GM12878 (cell line): ENCODE results near the gene COL11A2. TPM values are rescaled to one million over a fixed set of nuclear protein-coding genes. Genes with fewer than 3 reads are reported as not detected.

ENCODE experiments used
- ATAC-seq: fragments of 200-7000 bp; cut with Tn5 transposase; 3 replicates; pipeline ENCODE4 v1.9.1; 2020; ENCODE audit warnings: mild to moderate bottlenecking, moderate library complexity
- BruUV-seq: library from RNA; stranded (reverse); fragments of 400-500 nt; replicated peaks from 2 replicates; lab custom pipeline; 2021; lab: Mats Ljungman, UMichigan
- CTCF ChIA-PET: fragments of 300-600 bp; sonication (Branson Sonifier 250); formaldehyde crosslinking; extraction: SDS; loops from one replicate; lab custom pipeline; 2021; ENCODE audit warnings: inconsistent platforms; lab: Yijun Ruan, JAX
- POLR2A ChIA-PET: fragments of 350-600 bp; formaldehyde crosslinking; extraction: SDS; loops from one replicate; lab custom pipeline; 2021; ENCODE audit warnings: inconsistent platforms; lab: Charles Lee
- RAD21 ChIA-PET: fragments of 300-600 bp; sonication (Branson Sonifier 250); formaldehyde crosslinking; loops from one replicate; lab custom pipeline; 2023; ENCODE audit warnings: antibody characterized with exemption; ENCODE audit not compliant: unreplicated experiment; lab: Charles Lee
- SMC1A ChIA-PET: fragments of 300-600 bp; sonication (Branson Sonifier 250); formaldehyde crosslinking; loops from one replicate; lab custom pipeline; 2023; ENCODE audit not compliant: unreplicated experiment, uncharacterized antibody; lab: Charles Lee
- DNase-seq: peaks from one replicate; pipeline ENCODE4 v3.0.0-alpha.2; 2011; ENCODE audit warnings: low read depth, low spot score
- FAIRE-seq: peaks from 3 replicates; lab custom pipeline; 2011; peaks lifted over from hg19 to GRCh38; lab: Jason Lieb, UNC
- H2AFZ ChIP-seq: 2 replicates; pipeline ENCODE4 v1.6.0; 2011; ENCODE audit warnings: low read depth, low read length, control low read depth; ENCODE audit not compliant: control insufficient read depth
- H3K27ac ChIP-seq: 2 replicates; pipeline ENCODE4 v1.5.1; 2011; ENCODE audit warnings: control low read depth; ENCODE audit not compliant: control insufficient read depth, insufficient read depth
- H3K27me3 ChIP-seq, 2 experiments: replicated peaks in 1 of 2; 2 replicates each; pipeline versions ENCODE4 v1.6.0 to v1.6.1; 2011; ENCODE audit warnings: low read length in 1 of 2; ENCODE audit not compliant: control insufficient read depth in 2 of 2, insufficient read depth in 2 of 2
- H3K36me3 ChIP-seq, 2 experiments: 2 replicates each; pipeline ENCODE4 v1.5.1; 2011; ENCODE audit warnings: low read length in 1 of 2; ENCODE audit not compliant: control insufficient read depth in 2 of 2, insufficient read depth in 2 of 2
- H3K4me1 ChIP-seq: 2 replicates; pipeline ENCODE4 v1.6.1; 2011; ENCODE audit warnings: mild to moderate bottlenecking, low read length, moderate library complexity, mixed read lengths; ENCODE audit not compliant: control insufficient read depth, insufficient read depth
- H3K4me2 ChIP-seq: 2 replicates; pipeline ENCODE4 v1.6.0; 2011; ENCODE audit warnings: control low read depth; ENCODE audit not compliant: control insufficient read depth, insufficient read depth
- H3K4me3 ChIP-seq: fragments of 200-600 bp; sonication (generic); 2 replicates; pipeline ENCODE4 v1.5.1; 2016
- H3K79me2 ChIP-seq: 2 replicates; pipeline ENCODE4 v1.6.0; 2011; ENCODE audit warnings: low read length; ENCODE audit not compliant: control insufficient read depth, insufficient read depth
- H3K9ac ChIP-seq: 2 replicates; pipeline ENCODE4 v1.8.0; 2011; ENCODE audit warnings: low read length, control low read depth, mixed read lengths; ENCODE audit not compliant: control insufficient read depth, insufficient read depth
- H3K9me3 ChIP-seq: replicated peaks from 3 replicates; pipeline ENCODE4 v1.5.1; 2011; ENCODE audit warnings: mild to moderate bottlenecking, low read length; ENCODE audit not compliant: control insufficient read depth, insufficient read depth
- H4K20me1 ChIP-seq: 2 replicates; pipeline ENCODE4 v1.6.0; 2011; ENCODE audit not compliant: control insufficient read depth, insufficient read depth
- BCL11A ChIP-seq: IDR thresholded peaks from 2 replicates; pipeline ENCODE4 v1.6.1; 2011; ENCODE audit warnings: low read depth, low read length
- CREM ChIP-seq: IDR thresholded peaks from 2 replicates; pipeline ENCODE4 v1.6.1; 2014; ENCODE audit warnings: antibody characterized with exemption, low read depth
- EP300 ChIP-seq, 2 experiments: fragments of 150-350 bp in 1 of 2; IDR thresholded peaks; 2 replicates each; pipeline ENCODE4 v1.6.1; 2011 to 2012; ENCODE audit warnings: low read depth in 2 of 2, low read length in 2 of 2, borderline replicate concordance in 1 of 2, improper control_type of control experiment in 1 of 2, inconsistent platforms in 1 of 2; ENCODE audit not compliant: control insufficient read depth in 1 of 2
- ETV6 ChIP-seq, 2 experiments: fragments of 450-650 bp in 1 of 2; IDR thresholded peaks in 1 of 2; conservative IDR thresholded peaks in 1 of 2; 2 replicates each; pipeline ENCODE4 v1.6.1; 2014; ENCODE audit warnings: antibody characterized with exemption in 1 of 2, borderline replicate concordance in 1 of 2, low read depth in 1 of 2, mild to moderate bottlenecking in 1 of 2, moderate library complexity in 1 of 2
- FOXK2 ChIP-seq: fragments of 450-650 bp; IDR thresholded peaks from 2 replicates; pipeline ENCODE4 v1.6.1; 2017; ENCODE audit warnings: mild to moderate bottlenecking, moderate library complexity
- GABPA ChIP-seq: IDR thresholded peaks from 2 replicates; pipeline ENCODE4 v1.6.1; 2014; ENCODE audit warnings: antibody characterized with exemption, low read depth, mild to moderate bottlenecking, inconsistent platforms
- IRF4 ChIP-seq: IDR thresholded peaks from 2 replicates; pipeline ENCODE4 v1.6.1; 2011; ENCODE audit warnings: low read depth, low read length
- MXI1 ChIP-seq: fragments of 150-350 bp; IDR thresholded peaks from 2 replicates; pipeline ENCODE4 v1.6.1; 2011; ENCODE audit warnings: low read depth, mild to moderate bottlenecking, inconsistent platforms, low read length, improper control_type of control experiment
- NR2C2 ChIP-seq: IDR thresholded peaks from 2 replicates; pipeline ENCODE4 v1.6.1; 2011; ENCODE audit warnings: borderline replicate concordance, low read depth; ENCODE audit not compliant: control insufficient read depth, insufficient read length
- NR2F1 ChIP-seq: fragments of 450-650 bp; conservative IDR thresholded peaks from 2 replicates; pipeline ENCODE4 v1.6.1; 2017; ENCODE audit warnings: mild to moderate bottlenecking
- PKNOX1 ChIP-seq: fragments of 450-650 bp; IDR thresholded peaks from 2 replicates; pipeline ENCODE4 v1.6.1; 2016; ENCODE audit warnings: mild to moderate bottlenecking
- POU2F2 ChIP-seq: IDR thresholded peaks from 3 replicates; pipeline ENCODE4 v1.6.1; 2011; ENCODE audit warnings: low read depth, mild to moderate bottlenecking, low read length, borderline replicate concordance
- RCOR1 ChIP-seq: conservative IDR thresholded peaks from 2 replicates; pipeline ENCODE4 v1.6.1; 2012; ENCODE audit warnings: low read depth, low read length, improper control_type of control experiment
- RUNX3 ChIP-seq: IDR thresholded peaks from 2 replicates; pipeline ENCODE4 v1.6.1; 2012; ENCODE audit warnings: low read length, inconsistent platforms
- SIX5 ChIP-seq: IDR thresholded peaks from 2 replicates; pipeline ENCODE4 v1.6.1; 2011; ENCODE audit warnings: mild to moderate bottlenecking, low read depth, low read length, moderate library complexity; ENCODE audit not compliant: severe bottlenecking
- SREBF1 ChIP-seq: IDR thresholded peaks from 2 replicates; pipeline ENCODE4 v1.6.1; 2012; ENCODE audit warnings: mild to moderate bottlenecking, low read length
- TCF12 ChIP-seq: IDR thresholded peaks from 2 replicates; pipeline ENCODE4 v1.6.1; 2011; ENCODE audit warnings: low read depth, mild to moderate bottlenecking, low read length
- ZNF687 ChIP-seq: fragments of 450-650 bp; IDR thresholded peaks from 2 replicates; pipeline ENCODE4 v1.6.1; 2017; ENCODE audit warnings: mild to moderate bottlenecking, moderate library complexity
- WGBS: methylation state at CpG from one replicate; pipeline ENCODE4 v1.1.6; 2016; ENCODE audit warnings: low lambda C conversion rate; ENCODE audit not compliant: insufficient replicate concordance, insufficient coverage; ENCODE audit errors: missing lambda C conversion rate; 5-methylcytosine and 5-hydroxymethylcytosine counted together
- in situ Hi-C: fragments of 300-500 bp; cut with MboI; formaldehyde crosslinking; loops from 9 replicates; pipeline ENCODE4 v1.14.3; 2018; ENCODE audit warnings: mixed read lengths
- intact Hi-C: fragments of 100-400 bp; cut with micrococcal nuclease; formaldehyde crosslinking; loops from one replicate; pipeline ENCODE4 v1.14.2; 2022; ENCODE audit not compliant: unreplicated experiment
- polyA plus RNA-seq, 11 experiments: library from polyadenylated mRNA; depleted of rRNA in 4 of 11; unstranded in 6 of 11; stranded (reverse) in 5 of 11; fragments of >200 nt; fragmentation: Nextera tagmentation in 4 of 11; fragmentation: Illumina TruSeq in 1 of 11; extraction: Ambion mirVana in 4 of 11; extraction: Trizol in 1 of 11; gene quantifications; 1 replicate in 1 of 11; 2 replicates in 10 of 11; pipeline versions ENCODE4 v1.2.1 to v1.2.3, GENCODE V29; 2011 to 2016; ENCODE audit warnings: inconsistent platforms in 2 of 11, missing spikeins in 2 of 11, low read depth in 1 of 11
- total RNA-seq, 4 experiments: library from RNA; depleted of rRNA in 3 of 4; stranded (reverse); fragments of >200 nt in 3 of 4; fragmentation: Illumina TruSeq in 1 of 4; extraction: Trizol in 1 of 4; gene quantifications; 2 replicates each; pipeline versions ENCODE4 v1.2.1 to v1.2.3, GENCODE V29; 2013 to 2021

COL11A2 gene
- total and polyA plus RNA-seq, 10 of the 15 experiments (the other 5 are each of a cell fraction or from before 2014, with no cell fraction given), result 0.03 to 0.83 (median 0.22) TPM; not detected in 1

DNA sequence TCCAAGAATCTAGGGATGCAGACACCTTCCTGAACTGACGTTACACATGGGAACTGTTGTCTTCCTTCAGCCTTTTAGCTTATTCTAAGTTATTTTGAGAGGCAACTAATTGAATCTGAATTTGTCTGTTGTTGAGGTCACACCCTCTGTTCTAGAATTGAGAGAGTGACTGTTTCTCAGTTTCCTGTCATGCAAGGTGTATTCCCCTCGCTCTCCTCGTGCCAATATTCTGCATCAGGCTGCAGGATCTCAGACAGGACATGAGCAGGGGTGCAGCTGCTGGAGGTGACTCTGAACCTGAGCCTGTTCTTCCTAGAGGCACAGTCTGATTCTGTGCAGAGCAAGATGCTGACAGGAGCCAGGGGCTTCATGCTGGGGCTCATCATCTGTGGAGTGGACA, 63.9 kb downstream of the COL11A2 start:
- CTCF ChIA-PET, result interaction anchor here (1.4 to 14.5 kb wide), 12 partner anchors 11 to 120 kb away, joined by 3 to 266 read pairs (median 12); partner anchors contain the start of genes HLA-DOA and HLA-DPB1
- FAIRE-seq, result peak; percentile 81
- Histone ChIP-seq H3K36me3 (no peaks in the 10 kb centered on the region), H3K4me2 (peak overlapping the region; percentile 41; the same call in 1 of the 2 replicates), H3K4me3 (no peak overlapping the region), H2AFZ (no peak overlapping the region), H3K9me3 (peaks cover 9% of the 10 kb centered on the region), H3K79me2 (no peaks in the 10 kb centered on the region), H4K20me1 (no peaks in the 10 kb centered on the region), H3K27ac (peak overlapping the region; percentile 38; the same call in 1 of the 2 replicates), H3K27me3 (no peaks in the 10 kb centered on the region), H3K4me1 (peaks cover 14% of the 10 kb centered on the region), H3K9ac (no peak overlapping the region)
- DNase-seq, result no peak
- SMC1A ChIA-PET, result interaction anchor here (0.7 to 8.0 kb wide), 15 partner anchors 8 to 121 kb away, joined by 3 to 39 read pairs (median 5); no protein-coding TSS in a partner anchor
- ATAC-seq, result peak; percentile 85
- 0% methylated on average over 3 of the region's 3 CpGs for WGBS
- BruUV-seq, result no TSS peak
- POLR2A ChIA-PET, result interaction anchor here (0.6 to 2.1 kb wide), 8 partner anchors 11 to 120 kb away, joined by 3 to 6 read pairs (median 3); no protein-coding TSS in a partner anchor
- RAD21 ChIA-PET, result interaction anchor here (0.7 to 2.3 kb wide), 10 partner anchors 10 to 283 kb away, joined by 3 to 10 read pairs (median 3); no protein-coding TSS in a partner anchor
- in situ Hi-C loops (no loop called here), intact Hi-C loops (no loop called here)
- TF ChIP-seq EP300 (IDR thresholded peaks at IDR 0.05; ENCODE audit: borderline replicate concordance in 1 of 2, control insufficient read depth in 1 of 2, low read depth in 2 of 2, low read length in 2 of 2) (0 out of 4 replicates have a peak, but pooled peaks of 1 of the 2 experiments have one; percentile 34), TCF12 (0 out of 2 replicates have a peak, but pooled peaks have one; percentile 40), POU2F2 (no peak), GABPA (no peak), CREM (peak; percentile 37; the same call in 1 of the 2 replicates), ZNF687 (peak; percentile 77), NR2F1 (peak; percentile 67; the same call in 1 of the 2 replicates), MXI1 (no peak), NR2C2 (no peak), RCOR1 (no peak), FOXK2 (no peak), BCL11A (0 out of 2 replicates have a peak, but pooled peaks have one; percentile 36), PKNOX1 (0 out of 2 replicates have a peak, but pooled peaks have one; percentile 29), IRF4 (no peak), SREBF1 (no peak), RUNX3 (peak; percentile 60; the same call in 1 of the 2 replicates), ETV6 (conservative IDR thresholded peaks at IDR 0.05 in 1 of 2, IDR thresholded peaks at IDR 0.05 in 1 of 2; ENCODE audit: borderline replicate concordance in 1 of 2, low read depth in 1 of 2) (no peak), SIX5 (no peak)
